NT2/D1 (cell line): ENCODE data around the gene L3MBTL1.

Experiments used
- YY1 ChIP-seq: IDR thresholded peaks from 2 replicates; pipeline ENCODE4 v1.6.1; 2011; ENCODE audit not compliant: insufficient read length, insufficient read depth
- ZNF274 ChIP-seq: IDR thresholded peaks from 2 replicates; pipeline ENCODE4 v1.6.1; 2011; ENCODE audit warnings: mild to moderate bottlenecking, low read depth, low read length

- TF ChIP-seq ZNF274 = no peak
- TF ChIP-seq YY1 = no peak
Observed at GRCh38 chr20:43560974-43561373, 53.5 kb downstream of the L3MBTL1 start.
